ENCODE data around the gene MT1X. TPM values are rescaled to one million over a fixed set of nuclear protein-coding genes. Genes with fewer than 3 reads are reported as not detected.

Gene MT1X
- polyA plus RNA-seq, 1 experiment, result 19.5 TPM

GRCh38 chr16:56645311-56645710 is 37.0 kb upstream of the MT1X start:
- TF ChIP-seq, protein P1, sequence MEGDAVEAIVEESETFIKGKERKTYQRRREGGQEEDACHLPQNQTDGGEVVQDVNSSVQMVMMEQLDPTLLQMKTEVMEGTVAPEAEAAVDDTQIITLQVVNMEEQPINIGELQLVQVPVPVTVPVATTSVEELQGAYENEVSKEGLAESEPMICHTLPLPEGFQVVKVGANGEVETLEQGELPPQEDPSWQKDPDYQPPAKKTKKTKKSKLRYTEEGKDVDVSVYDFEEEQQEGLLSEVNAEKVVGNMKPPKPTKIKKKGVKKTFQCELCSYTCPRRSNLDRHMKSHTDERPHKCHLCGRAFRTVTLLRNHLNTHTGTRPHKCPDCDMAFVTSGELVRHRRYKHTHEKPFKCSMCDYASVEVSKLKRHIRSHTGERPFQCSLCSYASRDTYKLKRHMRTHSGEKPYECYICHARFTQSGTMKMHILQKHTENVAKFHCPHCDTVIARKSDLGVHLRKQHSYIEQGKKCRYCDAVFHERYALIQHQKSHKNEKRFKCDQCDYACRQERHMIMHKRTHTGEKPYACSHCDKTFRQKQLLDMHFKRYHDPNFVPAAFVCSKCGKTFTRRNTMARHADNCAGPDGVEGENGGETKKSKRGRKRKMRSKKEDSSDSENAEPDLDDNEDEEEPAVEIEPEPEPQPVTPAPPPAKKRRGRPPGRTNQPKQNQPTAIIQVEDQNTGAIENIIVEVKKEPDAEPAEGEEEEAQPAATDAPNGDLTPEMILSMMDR (IDR thresholded peaks at IDR 0.05; ENCODE audit: low read depth, low read length), result no peak
- no peak for DNase-seq (ENCODE audit: low read depth, low spot score)
- CTCF ChIA-PET, result no interaction called here
- POLR2A ChIA-PET, result no interaction called here
- H3K27ac ChIP-seq (ENCODE audit: low read depth, low read length), result no peak overlapping the region
- H3K27me3 ChIP-seq (ENCODE audit: control insufficient read depth, insufficient read depth, low read length), result peaks cover 86% of the 10 kb centered on the region
- H3K9me3 ChIP-seq (ENCODE audit: control insufficient read depth, insufficient read depth, low read length), result no peaks in the 10 kb centered on the region; the same call in 1 of the 2 replicates
- no peak overlapping the region for H3K4me3 ChIP-seq (ENCODE audit: low read depth, low read length)

DNA sequence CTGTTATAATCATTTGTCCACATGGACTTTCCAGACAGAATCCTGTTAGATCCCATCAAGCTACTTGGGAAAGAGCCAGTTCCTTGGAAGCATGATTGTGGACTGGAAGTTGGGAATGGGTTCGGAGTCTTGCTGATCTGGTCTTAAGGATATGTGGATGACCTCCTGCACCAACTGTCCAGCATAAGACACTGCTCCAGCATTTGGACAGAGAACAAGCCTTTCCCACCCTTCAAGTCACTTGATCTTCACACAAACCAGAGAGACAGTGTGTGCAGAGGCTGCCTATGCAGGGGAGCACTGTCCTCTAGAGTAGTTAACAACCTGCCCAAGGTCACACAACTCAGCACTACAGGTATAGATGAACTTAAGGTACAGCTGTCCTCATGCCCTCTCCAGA is 36.4 kb upstream of the MT1X start:
- Histone ChIP-seq H3K9me3 (ENCODE audit: control insufficient read depth, insufficient read depth, low read length) (no peaks in the 10 kb centered on the region; the same call in 1 of the 2 replicates), H3K4me3 (ENCODE audit: low read depth, low read length) (no peak overlapping the region), H3K27me3 (ENCODE audit: control insufficient read depth, insufficient read depth, low read length) (peaks cover 85% of the 10 kb centered on the region), H3K27ac (ENCODE audit: low read depth, low read length) (no peak overlapping the region)
- POLR2A ChIA-PET, result no interaction called here
- CTCF ChIA-PET, result no interaction called here
- TF ChIP-seq, protein P1 (IDR thresholded peaks at IDR 0.05; ENCODE audit: low read depth, low read length), result no peak
- DNase-seq (ENCODE audit: low read depth, low spot score), result no peak

- ChIA-PET CTCF (interaction anchor here (1.6 kb wide), 1 partner anchor 53 kb away, joined by 4 read pairs; no protein-coding TSS in a partner anchor), POLR2A (no interaction called here)
- TF ChIP-seq, protein P1 (IDR thresholded peaks at IDR 0.05; ENCODE audit: low read depth, low read length), result no peak
- Histone ChIP-seq H3K4me3 (ENCODE audit: low read depth, low read length) (no peak overlapping the region), H3K27ac (ENCODE audit: low read depth, low read length) (no peak overlapping the region), H3K9me3 (ENCODE audit: control insufficient read depth, insufficient read depth, low read length) (no peaks in the 10 kb centered on the region; the same call in 1 of the 2 replicates), H3K27me3 (ENCODE audit: control insufficient read depth, insufficient read depth, low read length) (peaks cover 91% of the 10 kb centered on the region)
- DNase-seq (ENCODE audit: low read depth, low spot score), result no peak
Observed at GRCh38 chr16:56647641-56648431, 34.4 kb upstream of the MT1X start.

GRCh38 chr16:56649271-56649670 is 33.0 kb upstream of the MT1X start:
- Histone ChIP-seq H3K27me3 (ENCODE audit: control insufficient read depth, insufficient read depth, low read length) (peaks cover 78% of the 10 kb centered on the region), H3K27ac (ENCODE audit: low read depth, low read length) (no peak overlapping the region), H3K4me3 (ENCODE audit: low read depth, low read length) (no peak overlapping the region), H3K9me3 (ENCODE audit: control insufficient read depth, insufficient read depth, low read length) (no peaks in the 10 kb centered on the region; the same call in 1 of the 2 replicates)
- no peak for DNase-seq (ENCODE audit: low read depth, low spot score)
- CTCF ChIA-PET, result interaction anchor here (1.6 kb wide), 1 partner anchor 52 kb away, joined by 4 read pairs; no protein-coding TSS in a partner anchor
- POLR2A ChIA-PET, result no interaction called here
- TF ChIP-seq, protein P1 (IDR thresholded peaks at IDR 0.05; ENCODE audit: low read depth, low read length), result no peak

DNA sequence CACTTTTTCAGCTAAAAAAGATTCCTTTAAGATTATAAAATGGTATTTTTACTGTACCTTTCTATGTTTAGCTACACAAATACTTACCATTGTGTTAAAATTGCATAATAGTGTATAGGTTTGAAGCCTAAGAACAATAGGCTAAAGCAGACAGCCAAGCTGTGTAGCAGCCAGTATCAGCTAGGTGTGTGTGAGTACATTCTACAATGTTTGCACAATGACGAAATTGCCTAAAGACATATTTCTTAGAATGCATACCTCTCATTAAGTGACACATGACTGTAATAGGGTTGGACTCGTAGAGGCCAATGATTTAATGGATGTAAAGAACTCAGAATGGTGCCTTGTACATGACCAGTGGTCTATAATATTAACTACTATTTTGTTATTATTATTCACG is 32.5 kb upstream of the MT1X start:
- H3K4me3 ChIP-seq (ENCODE audit: low read depth, low read length), result no peak overlapping the region
- H3K27ac ChIP-seq (ENCODE audit: low read depth, low read length), result no peak overlapping the region
- CTCF ChIA-PET, result no interaction called here
- H3K27me3 ChIP-seq (ENCODE audit: control insufficient read depth, insufficient read depth, low read length), result peaks cover 72% of the 10 kb centered on the region
- POLR2A ChIA-PET, result no interaction called here
- TF ChIP-seq, protein P1 (IDR thresholded peaks at IDR 0.05; ENCODE audit: low read depth, low read length), result no peak
- H3K9me3 ChIP-seq (ENCODE audit: control insufficient read depth, insufficient read depth, low read length), result no peaks in the 10 kb centered on the region; the same call in 1 of the 2 replicates
- DNase-seq (ENCODE audit: low read depth, low spot score), result no peak

Measured in AG04450 (cell line).